GM18858 (cell line): ENCODE results near the gene TSPAN4.

Experiments
- ATAC-seq: cut with Tn5 transposase; IDR thresholded peaks from one replicate; pipeline ENCODE4 v1.9.1; 2021; ENCODE audit not compliant: unreplicated experiment

Gene TSPAN4

GRCh38 chr11:848380-848931, 5.8 kb downstream of the TSPAN4 start:
- ATAC-seq: no peak

- ATAC-seq: no peak
Observed at GRCh38 chr11:849104-849824, 6.6 kb downstream of the TSPAN4 start.

GRCh38 chr11:849951-850774, 7.5 kb downstream of the TSPAN4 start:
- no peak for ATAC-seq

- no peak for ATAC-seq
Observed at GRCh38 chr11:850775-851763, 8.4 kb downstream of the TSPAN4 start.

- no peak for ATAC-seq
Observed at GRCh38 chr11:852762-853161, 10.1 kb downstream of the TSPAN4 start.

- no peak for ATAC-seq
Observed at GRCh38 chr11:853682-854448, 11.2 kb downstream of the TSPAN4 start.

- ATAC-seq: no peak
Observed at GRCh38 chr11:854601-855329, 12.1 kb downstream of the TSPAN4 start.

- no peak for ATAC-seq
Observed at GRCh38 chr11:855330-855674, 12.7 kb downstream of the TSPAN4 start.

GRCh38 chr11:855796-856195, 13.1 kb downstream of the TSPAN4 start:
- ATAC-seq: no peak

GRCh38 chr11:856397-856796, 13.7 kb downstream of the TSPAN4 start:
- ATAC-seq: no peak

GRCh38 chr11:858053-858761, 15.6 kb downstream of the TSPAN4 start:
- ATAC-seq: no peak

- ATAC-seq: no peak
Observed at GRCh38 chr11:858762-859339, 16.2 kb downstream of the TSPAN4 start.

- no peak for ATAC-seq
Observed at GRCh38 chr11:859394-860131, 16.9 kb downstream of the TSPAN4 start.

GRCh38 chr11:860234-861104, 17.8 kb downstream of the TSPAN4 start:
- ATAC-seq: no peak

- no peak for ATAC-seq
Observed at GRCh38 chr11:861105-861479, 18.4 kb downstream of the TSPAN4 start.

- no peak for ATAC-seq
Observed at GRCh38 chr11:862081-862661, 19.5 kb downstream of the TSPAN4 start.

GRCh38 chr11:862696-863022, 20.0 kb downstream of the TSPAN4 start:
- no peak for ATAC-seq
